AG09309 (cell line): ENCODE results near the gene SND1.

Experiments
- DNase-seq: peaks from one replicate; pipeline ENCODE4 v3.0.0-alpha.2; 2010; ENCODE audit warnings: low read depth
- H3K4me3 ChIP-seq: 2 replicates; pipeline ENCODE4 v1.5.1; 2011; ENCODE audit warnings: mild to moderate bottlenecking, low read depth, low read length, moderate library complexity; ENCODE audit not compliant: control insufficient read depth
- TF ChIP-seq, protein P1 (sequence below): IDR thresholded peaks from 2 replicates; pipeline ENCODE4 v1.5.1; 2011; ENCODE audit warnings: mild to moderate bottlenecking, low read depth, low read length, inconsistent platforms; ENCODE audit not compliant: insufficient read depth, control insufficient read depth; ENCODE audit errors: missing control alignments

Gene SND1

DNA sequence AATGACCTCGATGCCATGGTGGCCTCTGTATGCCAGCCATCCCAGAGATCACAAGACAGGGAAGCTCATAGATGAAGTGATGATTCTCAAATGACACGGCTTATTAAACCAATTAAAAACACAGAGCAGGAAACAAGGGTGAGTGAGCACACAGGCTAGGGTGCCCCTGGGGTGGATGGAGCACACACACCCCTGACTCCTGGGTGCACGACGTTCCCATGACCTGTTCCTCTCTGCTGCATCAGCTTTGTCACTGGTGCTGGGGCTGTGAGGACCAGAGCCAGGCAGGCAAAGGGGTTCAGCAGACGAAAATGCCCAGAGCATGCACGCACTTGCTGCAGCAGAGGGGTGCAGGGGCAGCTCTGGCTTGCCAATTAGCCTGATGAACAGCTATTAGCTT is 465.7 kb downstream of the SND1 start:
- DNase-seq, result no peak
- no peak overlapping the region for H3K4me3 ChIP-seq
- TF ChIP-seq, protein P1, sequence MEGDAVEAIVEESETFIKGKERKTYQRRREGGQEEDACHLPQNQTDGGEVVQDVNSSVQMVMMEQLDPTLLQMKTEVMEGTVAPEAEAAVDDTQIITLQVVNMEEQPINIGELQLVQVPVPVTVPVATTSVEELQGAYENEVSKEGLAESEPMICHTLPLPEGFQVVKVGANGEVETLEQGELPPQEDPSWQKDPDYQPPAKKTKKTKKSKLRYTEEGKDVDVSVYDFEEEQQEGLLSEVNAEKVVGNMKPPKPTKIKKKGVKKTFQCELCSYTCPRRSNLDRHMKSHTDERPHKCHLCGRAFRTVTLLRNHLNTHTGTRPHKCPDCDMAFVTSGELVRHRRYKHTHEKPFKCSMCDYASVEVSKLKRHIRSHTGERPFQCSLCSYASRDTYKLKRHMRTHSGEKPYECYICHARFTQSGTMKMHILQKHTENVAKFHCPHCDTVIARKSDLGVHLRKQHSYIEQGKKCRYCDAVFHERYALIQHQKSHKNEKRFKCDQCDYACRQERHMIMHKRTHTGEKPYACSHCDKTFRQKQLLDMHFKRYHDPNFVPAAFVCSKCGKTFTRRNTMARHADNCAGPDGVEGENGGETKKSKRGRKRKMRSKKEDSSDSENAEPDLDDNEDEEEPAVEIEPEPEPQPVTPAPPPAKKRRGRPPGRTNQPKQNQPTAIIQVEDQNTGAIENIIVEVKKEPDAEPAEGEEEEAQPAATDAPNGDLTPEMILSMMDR, result no peak

DNA sequence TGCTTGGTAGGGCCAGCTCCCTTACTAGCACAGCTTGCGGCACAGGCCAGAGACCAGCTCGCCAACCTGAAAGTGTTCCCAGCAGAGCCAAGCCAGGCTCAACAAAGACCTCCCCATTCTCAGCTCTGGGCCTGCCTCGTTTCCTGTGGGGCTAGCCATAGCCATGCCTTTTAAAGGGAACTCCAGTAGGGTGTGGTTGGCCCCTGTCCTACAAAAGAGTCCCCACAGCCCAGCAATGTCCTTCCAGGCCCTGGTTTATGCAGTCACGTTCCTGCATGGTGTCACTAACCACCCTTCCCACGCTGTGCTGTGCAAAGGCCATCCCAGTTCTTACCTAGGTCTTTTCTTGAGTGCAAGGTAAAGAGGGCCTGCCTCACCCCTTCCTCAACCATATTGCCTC is 467.0 kb downstream of the SND1 start:
- TF ChIP-seq, protein P1, result no peak
- H3K4me3 ChIP-seq, result no peak overlapping the region
- DNase-seq, result no peak

DNA sequence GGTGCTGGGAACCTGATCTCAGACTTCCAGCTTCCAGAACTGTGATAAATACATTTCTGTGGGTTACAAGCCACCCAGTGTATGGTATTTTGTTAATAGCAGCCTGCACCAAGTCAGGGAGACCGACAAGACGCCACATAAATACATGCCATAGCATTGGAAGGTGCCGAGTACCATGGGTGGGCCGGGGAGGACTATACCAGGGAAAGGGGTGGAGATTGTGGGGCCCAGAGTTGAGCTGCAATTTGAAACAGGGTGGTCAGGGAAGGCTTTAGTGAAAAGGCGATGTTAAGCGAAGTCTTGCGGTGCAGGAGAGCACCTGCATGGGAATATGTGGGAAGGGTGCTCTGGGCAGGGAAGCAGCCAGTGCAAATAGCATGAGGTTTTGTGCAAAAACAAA is 468.1 kb downstream of the SND1 start:
- H3K4me3 ChIP-seq, result no peak overlapping the region
- DNase-seq, result no peak
- TF ChIP-seq, protein P1, result no peak

DNA sequence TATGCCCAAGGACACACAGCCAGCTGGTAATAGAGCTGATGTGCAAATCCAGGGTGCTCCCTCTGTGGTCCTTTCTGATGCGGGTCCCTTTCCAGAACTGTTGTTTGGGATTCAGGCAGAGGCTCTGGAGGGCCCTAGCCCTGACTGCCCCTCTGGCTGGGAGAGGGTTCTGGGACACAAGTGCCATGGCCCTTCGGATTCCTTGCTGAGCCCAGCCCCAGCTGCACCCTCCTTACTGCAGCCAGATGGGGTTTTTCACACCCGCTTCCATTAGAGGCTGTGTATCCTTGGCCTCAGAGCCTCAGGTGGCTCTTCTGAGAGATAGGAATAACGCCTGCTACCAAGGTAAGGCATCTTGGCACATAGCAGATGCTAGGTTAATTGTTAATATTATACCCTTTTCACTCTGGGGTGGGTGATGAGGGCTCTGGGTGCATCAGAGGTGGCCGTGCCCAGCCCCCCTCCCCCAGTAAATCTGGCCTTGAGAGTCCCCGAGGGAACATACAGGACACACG is 469.0 kb downstream of the SND1 start:
- H3K4me3 ChIP-seq, result no peak overlapping the region
- TF ChIP-seq, protein P1, result no peak
- no peak for DNase-seq

DNA sequence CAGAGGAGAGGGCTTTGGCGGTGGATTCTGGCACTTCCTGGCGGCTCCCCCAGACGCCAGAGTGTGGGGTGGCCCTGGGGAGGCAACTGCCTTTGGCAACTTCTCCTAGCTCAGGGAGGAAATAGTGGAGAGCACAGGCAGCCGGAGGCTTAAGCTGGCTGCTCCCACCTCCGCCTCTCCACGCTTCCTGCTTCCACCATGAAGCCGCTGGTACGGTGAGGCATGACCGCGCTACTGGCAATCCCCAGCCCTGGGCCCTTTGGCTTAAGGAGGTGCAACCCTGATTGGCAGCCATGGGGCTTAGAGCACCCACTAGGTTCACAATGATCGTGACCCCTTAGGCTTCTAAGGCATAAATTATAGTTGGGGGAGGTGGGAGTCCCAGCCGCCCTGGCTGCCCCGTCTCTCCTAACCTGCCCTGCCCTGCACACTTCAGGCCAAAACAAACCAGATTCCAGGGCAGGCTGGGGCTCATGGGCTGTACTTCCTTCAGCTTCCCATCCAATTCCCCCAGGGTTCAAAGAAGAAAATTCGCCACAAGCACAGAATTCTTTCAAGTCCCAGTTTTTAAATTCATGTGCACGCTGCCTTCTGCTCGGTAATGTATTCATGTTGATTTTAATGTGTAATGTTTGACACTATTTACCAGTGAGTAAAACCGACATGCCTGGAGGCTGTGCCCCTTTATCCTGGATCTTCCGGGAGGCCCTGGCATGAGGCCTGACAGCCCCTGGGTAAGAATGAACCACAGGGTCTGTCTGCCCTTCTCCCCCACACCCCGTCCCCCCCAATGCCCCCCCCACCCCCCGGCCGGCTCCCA is 469.9 kb downstream of the SND1 start:
- DNase-seq, result no peak
- TF ChIP-seq, protein P1, result no peak
- H3K4me3 ChIP-seq, result no peak overlapping the region

DNA sequence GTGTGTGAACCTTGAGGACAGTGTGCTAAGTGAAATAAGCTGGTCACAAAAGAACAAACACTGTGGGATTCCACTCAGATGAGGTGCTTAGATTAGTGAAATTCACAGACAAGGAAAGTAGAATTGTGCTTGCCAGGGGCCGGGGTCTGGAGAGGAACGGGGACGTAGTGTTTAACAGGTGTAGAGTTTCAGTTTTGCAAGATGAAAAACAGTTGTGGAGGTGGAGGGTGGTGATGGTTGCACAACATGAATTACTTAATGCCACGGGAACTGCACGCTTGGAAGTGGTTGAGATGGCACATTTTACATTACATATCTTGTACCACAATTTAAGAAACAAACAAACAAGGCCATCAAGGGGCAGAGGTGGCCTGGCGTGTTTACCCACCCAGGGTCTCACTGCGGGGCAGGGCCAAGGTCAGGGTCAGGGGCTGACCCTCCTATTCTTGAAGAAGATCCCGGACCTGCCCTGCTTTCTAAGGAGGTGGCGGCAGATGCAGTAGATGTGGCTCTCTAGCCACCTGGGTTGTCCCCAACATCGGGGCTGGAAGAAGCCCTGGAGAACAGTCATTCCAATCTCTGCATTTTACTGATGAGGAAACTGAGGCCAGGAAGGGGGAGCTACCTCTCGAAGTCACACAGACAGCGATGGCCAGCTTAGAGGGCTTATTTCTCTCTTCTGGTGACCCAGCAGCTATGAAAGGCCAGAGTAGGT is 470.7 kb downstream of the SND1 start:
- TF ChIP-seq, protein P1, result no peak
- H3K4me3 ChIP-seq, result no peak overlapping the region
- no peak for DNase-seq
